ENCODE results near the gene PCNX1.

PCNX1 gene

DNA sequence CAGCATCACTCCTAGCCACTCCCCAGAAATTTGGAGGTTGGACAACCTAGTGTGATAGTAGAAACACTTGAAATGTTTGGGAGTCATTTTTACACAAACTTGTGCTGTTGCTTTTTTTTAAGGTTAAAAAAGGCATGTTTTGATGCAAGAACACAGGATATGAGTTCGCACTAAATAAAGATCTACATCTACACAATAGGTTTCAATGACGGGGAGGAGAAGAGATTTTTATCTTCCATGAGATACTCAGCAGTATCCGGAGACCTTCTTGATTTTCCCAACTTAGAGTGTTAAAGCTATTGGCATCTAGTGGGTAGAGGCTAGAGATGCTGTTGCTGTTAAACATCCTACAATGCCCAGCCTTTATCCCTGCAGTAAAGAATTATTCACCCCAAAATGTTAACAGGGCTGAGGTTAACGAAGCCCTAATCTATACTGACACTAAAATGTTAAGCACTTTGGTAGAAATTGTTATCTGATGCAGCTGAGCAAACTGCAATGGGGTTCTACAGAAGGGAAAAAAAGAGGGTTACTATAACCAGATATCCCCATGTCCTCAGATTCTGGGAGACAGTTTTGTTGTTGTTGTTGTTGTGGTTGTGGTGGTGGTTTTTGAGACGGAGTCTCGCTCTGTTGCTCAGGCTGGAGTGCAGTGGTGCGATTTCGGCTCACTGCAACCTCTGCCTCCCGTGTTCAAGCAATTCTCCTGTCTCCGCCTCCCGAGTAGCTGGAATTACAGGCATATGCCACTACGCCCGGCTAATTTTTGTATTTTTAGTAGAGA is 14.0 kb upstream of the PCNX1 start:
- no peak for DNase-seq (ENCODE audit: low read depth in 1 of 2, low spot score in 1 of 2)
- Histone ChIP-seq H3K27ac (replicated peaks) (no peak overlapping the region), H3K27me3 (ENCODE audit: insufficient read depth, poor library complexity, severe bottlenecking) (no peaks in the 10 kb centered on the region), H3K4me3 (replicated peaks; ENCODE audit: insufficient read depth, low read length) (no peak overlapping the region)
- TF ChIP-seq POLR2AphosphoS5 (IDR thresholded peaks at IDR 0.05; ENCODE audit: low read depth) = no peak
- TF ChIP-seq GABPA (IDR thresholded peaks at IDR 0.05; ENCODE audit: low read depth) = no peak

DNA sequence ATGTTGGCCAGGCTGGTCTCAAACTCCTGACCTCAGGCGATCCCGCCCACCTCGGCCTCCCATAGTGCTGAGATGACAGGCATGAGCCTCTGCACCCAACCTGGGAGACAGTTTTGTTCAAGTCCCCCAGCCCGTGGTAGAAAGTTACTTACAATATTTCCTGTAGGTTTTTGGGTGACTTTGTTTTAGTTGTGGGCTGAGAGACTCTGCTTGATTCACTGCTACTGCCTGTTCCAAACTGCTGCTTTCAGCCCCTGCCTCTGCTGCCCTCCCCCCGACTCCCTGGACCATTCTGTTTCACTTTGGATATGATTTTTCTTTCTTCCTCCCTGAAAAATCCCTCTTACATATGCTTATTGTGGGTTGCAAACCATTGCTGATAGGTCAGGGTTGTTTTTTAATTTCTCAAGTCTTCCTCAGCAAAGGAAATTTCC is 13.4 kb upstream of the PCNX1 start:
- Histone ChIP-seq H3K27me3 (ENCODE audit: insufficient read depth, poor library complexity, severe bottlenecking) (no peaks in the 10 kb centered on the region), H3K27ac (replicated peaks) (no peak overlapping the region), H3K4me3 (replicated peaks; ENCODE audit: insufficient read depth, low read length) (no peak overlapping the region)
- no peak for DNase-seq (ENCODE audit: low read depth in 1 of 2, low spot score in 1 of 2)
- TF ChIP-seq SPI1 (IDR thresholded peaks at IDR 0.05; ENCODE audit: borderline replicate concordance, low read depth) = no peak

DNA sequence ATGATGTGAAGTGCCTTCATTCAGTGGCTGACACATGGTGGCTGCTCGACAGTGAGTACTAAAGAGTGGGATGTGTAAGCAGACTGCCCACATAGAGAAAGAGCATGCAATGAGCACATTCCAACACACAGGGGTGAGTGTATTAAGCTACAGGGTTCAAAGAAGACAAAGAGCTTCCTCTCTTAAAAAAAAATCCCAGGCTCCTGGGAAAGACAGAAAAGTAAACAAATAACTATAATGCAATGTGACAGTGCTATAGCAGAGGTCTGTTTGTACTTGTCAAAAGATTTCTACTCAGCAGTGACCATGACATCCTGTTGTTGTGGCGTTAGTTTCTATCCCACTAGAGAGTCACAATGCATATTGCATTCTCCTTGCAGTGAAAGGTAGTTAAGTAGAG is 12.4 kb upstream of the PCNX1 start:
- TF ChIP-seq, protein P1, sequence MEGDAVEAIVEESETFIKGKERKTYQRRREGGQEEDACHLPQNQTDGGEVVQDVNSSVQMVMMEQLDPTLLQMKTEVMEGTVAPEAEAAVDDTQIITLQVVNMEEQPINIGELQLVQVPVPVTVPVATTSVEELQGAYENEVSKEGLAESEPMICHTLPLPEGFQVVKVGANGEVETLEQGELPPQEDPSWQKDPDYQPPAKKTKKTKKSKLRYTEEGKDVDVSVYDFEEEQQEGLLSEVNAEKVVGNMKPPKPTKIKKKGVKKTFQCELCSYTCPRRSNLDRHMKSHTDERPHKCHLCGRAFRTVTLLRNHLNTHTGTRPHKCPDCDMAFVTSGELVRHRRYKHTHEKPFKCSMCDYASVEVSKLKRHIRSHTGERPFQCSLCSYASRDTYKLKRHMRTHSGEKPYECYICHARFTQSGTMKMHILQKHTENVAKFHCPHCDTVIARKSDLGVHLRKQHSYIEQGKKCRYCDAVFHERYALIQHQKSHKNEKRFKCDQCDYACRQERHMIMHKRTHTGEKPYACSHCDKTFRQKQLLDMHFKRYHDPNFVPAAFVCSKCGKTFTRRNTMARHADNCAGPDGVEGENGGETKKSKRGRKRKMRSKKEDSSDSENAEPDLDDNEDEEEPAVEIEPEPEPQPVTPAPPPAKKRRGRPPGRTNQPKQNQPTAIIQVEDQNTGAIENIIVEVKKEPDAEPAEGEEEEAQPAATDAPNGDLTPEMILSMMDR (IDR thresholded peaks at IDR 0.05; ENCODE audit: insufficient read depth, low read length) = no peak
- TF ChIP-seq SPI1 (IDR thresholded peaks at IDR 0.05; ENCODE audit: borderline replicate concordance, low read depth) = no peak
- no peak for TF ChIP-seq GABPA (IDR thresholded peaks at IDR 0.05; ENCODE audit: low read depth)
- TF ChIP-seq, protein P2, sequence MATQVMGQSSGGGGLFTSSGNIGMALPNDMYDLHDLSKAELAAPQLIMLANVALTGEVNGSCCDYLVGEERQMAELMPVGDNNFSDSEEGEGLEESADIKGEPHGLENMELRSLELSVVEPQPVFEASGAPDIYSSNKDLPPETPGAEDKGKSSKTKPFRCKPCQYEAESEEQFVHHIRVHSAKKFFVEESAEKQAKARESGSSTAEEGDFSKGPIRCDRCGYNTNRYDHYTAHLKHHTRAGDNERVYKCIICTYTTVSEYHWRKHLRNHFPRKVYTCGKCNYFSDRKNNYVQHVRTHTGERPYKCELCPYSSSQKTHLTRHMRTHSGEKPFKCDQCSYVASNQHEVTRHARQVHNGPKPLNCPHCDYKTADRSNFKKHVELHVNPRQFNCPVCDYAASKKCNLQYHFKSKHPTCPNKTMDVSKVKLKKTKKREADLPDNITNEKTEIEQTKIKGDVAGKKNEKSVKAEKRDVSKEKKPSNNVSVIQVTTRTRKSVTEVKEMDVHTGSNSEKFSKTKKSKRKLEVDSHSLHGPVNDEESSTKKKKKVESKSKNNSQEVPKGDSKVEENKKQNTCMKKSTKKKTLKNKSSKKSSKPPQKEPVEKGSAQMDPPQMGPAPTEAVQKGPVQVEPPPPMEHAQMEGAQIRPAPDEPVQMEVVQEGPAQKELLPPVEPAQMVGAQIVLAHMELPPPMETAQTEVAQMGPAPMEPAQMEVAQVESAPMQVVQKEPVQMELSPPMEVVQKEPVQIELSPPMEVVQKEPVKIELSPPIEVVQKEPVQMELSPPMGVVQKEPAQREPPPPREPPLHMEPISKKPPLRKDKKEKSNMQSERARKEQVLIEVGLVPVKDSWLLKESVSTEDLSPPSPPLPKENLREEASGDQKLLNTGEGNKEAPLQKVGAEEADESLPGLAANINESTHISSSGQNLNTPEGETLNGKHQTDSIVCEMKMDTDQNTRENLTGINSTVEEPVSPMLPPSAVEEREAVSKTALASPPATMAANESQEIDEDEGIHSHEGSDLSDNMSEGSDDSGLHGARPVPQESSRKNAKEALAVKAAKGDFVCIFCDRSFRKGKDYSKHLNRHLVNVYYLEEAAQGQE (IDR thresholded peaks at IDR 0.05; ENCODE audit: insufficient replicate concordance, low read depth) = no peak
- TF ChIP-seq POLR2AphosphoS5 (IDR thresholded peaks at IDR 0.05; ENCODE audit: low read depth) = no peak
- H3K27me3 ChIP-seq (ENCODE audit: insufficient read depth, poor library complexity, severe bottlenecking) = no peaks in the 10 kb centered on the region
- no peak for DNase-seq (ENCODE audit: low read depth in 1 of 2, low spot score in 1 of 2)
- no peak overlapping the region for H3K27ac ChIP-seq (replicated peaks)
- no peak overlapping the region for H3K4me3 ChIP-seq (replicated peaks; ENCODE audit: insufficient read depth, low read length)

DNA sequence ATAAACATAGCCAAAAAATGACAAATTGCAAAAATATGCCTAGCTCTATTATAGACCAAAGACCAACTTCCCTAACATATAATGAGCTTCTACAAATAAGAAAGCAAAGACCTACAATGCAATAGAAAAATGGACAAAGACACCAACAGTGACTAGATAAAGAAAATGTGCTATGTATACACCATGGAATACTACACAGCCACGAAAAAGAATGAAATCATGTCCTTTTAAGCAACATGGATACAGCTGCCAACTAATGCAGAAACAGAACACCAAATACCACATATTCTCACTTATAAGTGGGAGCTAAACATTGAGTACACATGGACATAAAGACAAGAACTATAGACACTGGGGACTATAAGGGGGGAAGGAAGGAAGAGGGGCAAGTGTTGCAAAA is 10.9 kb upstream of the PCNX1 start:
- TF ChIP-seq GABPA (IDR thresholded peaks at IDR 0.05; ENCODE audit: low read depth) (no peak), POLR2AphosphoS5 (IDR thresholded peaks at IDR 0.05; ENCODE audit: low read depth) (no peak), SPI1 (IDR thresholded peaks at IDR 0.05; ENCODE audit: borderline replicate concordance, low read depth) (no peak)
- TF ChIP-seq, protein P1 (IDR thresholded peaks at IDR 0.05; ENCODE audit: insufficient read depth, low read length) = no peak
- TF ChIP-seq, protein P2 (IDR thresholded peaks at IDR 0.05; ENCODE audit: insufficient replicate concordance, low read depth) = no peak
- Histone ChIP-seq H3K4me3 (replicated peaks; ENCODE audit: insufficient read depth, low read length) (no peak overlapping the region), H3K27ac (replicated peaks) (no peak overlapping the region), H3K27me3 (ENCODE audit: insufficient read depth, poor library complexity, severe bottlenecking) (no peaks in the 10 kb centered on the region)
- DNase-seq (ENCODE audit: low read depth in 1 of 2, low spot score in 1 of 2) = no peak

DNA sequence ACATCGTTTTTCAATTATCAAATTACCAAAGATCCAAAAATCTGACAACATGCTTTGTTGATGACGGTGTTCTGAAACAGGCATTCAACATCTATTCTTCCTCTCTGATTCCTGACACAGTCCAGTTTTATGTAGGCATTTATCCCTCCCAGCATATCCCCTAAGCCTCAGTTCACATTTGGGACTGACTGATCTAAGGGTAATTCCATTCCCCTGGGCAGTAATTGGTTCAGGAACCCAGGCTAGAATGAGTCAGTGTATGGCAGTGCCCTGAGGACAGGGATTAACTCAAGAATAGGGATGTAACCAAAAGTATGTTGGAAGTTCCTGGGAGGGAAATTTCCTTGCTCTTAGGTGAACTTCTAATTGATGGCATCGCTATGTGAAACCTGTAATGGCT is 10.3 kb upstream of the PCNX1 start:
- TF ChIP-seq, protein P1 (IDR thresholded peaks at IDR 0.05; ENCODE audit: insufficient read depth, low read length) = no peak
- TF ChIP-seq GABPA (IDR thresholded peaks at IDR 0.05; ENCODE audit: low read depth) = no peak
- TF ChIP-seq, protein P2 (IDR thresholded peaks at IDR 0.05; ENCODE audit: insufficient replicate concordance, low read depth) = no peak
- TF ChIP-seq SPI1 (IDR thresholded peaks at IDR 0.05; ENCODE audit: borderline replicate concordance, low read depth) = no peak
- TF ChIP-seq POLR2AphosphoS5 (IDR thresholded peaks at IDR 0.05; ENCODE audit: low read depth) = no peak
- Histone ChIP-seq H3K4me3 (replicated peaks; ENCODE audit: insufficient read depth, low read length) (no peak overlapping the region), H3K27ac (replicated peaks) (no peak overlapping the region), H3K27me3 (ENCODE audit: insufficient read depth, poor library complexity, severe bottlenecking) (no peaks in the 10 kb centered on the region)
- no peak for DNase-seq (ENCODE audit: low read depth in 1 of 2, low spot score in 1 of 2)
